ENCODE results near the gene LARGE1. TPM values are rescaled to one million over a fixed set of nuclear protein-coding genes. Genes with fewer than 3 reads are reported as not detected.

LARGE1 gene
- total and polyA plus RNA-seq, 2 donors (not counting 1 experiment from before 2014, with no cell fraction given) = 14.1 to 19.2 TPM

- H3K27ac ChIP-seq (ENCODE audit: insufficient read depth, low read length) = no peak overlapping the region
- H3K4me2 ChIP-seq (ENCODE audit: extremely low read depth, insufficient read depth, low read length) = no peak overlapping the region
- no peaks in the 10 kb centered on the region for H3K79me2 ChIP-seq (ENCODE audit: control insufficient read depth, insufficient read depth, low read length)
- H3K27me3 ChIP-seq (ENCODE audit: control insufficient read depth, insufficient read depth, low read length) = no peaks in the 10 kb centered on the region
- DNase-seq (ENCODE audit: low read depth in 2 of 2) = no peak
- no peaks in the 10 kb centered on the region for H3K9me3 ChIP-seq (ENCODE audit: control insufficient read depth, insufficient read depth, low read depth, low read length)
- H3K9ac ChIP-seq (ENCODE audit: insufficient read depth, low read length) = no peak overlapping the region
- H3K4me1 ChIP-seq (ENCODE audit: control insufficient read depth, extremely low read depth, insufficient read depth, low read length) = no peaks in the 10 kb centered on the region
- TF ChIP-seq, protein P1, sequence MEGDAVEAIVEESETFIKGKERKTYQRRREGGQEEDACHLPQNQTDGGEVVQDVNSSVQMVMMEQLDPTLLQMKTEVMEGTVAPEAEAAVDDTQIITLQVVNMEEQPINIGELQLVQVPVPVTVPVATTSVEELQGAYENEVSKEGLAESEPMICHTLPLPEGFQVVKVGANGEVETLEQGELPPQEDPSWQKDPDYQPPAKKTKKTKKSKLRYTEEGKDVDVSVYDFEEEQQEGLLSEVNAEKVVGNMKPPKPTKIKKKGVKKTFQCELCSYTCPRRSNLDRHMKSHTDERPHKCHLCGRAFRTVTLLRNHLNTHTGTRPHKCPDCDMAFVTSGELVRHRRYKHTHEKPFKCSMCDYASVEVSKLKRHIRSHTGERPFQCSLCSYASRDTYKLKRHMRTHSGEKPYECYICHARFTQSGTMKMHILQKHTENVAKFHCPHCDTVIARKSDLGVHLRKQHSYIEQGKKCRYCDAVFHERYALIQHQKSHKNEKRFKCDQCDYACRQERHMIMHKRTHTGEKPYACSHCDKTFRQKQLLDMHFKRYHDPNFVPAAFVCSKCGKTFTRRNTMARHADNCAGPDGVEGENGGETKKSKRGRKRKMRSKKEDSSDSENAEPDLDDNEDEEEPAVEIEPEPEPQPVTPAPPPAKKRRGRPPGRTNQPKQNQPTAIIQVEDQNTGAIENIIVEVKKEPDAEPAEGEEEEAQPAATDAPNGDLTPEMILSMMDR (conservative IDR thresholded peaks at IDR 0.05 in 1 of 2, IDR thresholded peaks at IDR 0.05 in 1 of 2; ENCODE audit: low read depth in 1 of 2, low read length in 2 of 2) = no peak
- no peak for TF ChIP-seq EZH2 (IDR thresholded peaks at IDR 0.05; ENCODE audit: low read length, missing control alignments)
- H4K20me1 ChIP-seq (ENCODE audit: control insufficient read depth, extremely low read depth, insufficient read depth, low read length) = no peaks in the 10 kb centered on the region
- no peak overlapping the region for H3K4me3 ChIP-seq (replicated peaks in 1 of 4; ENCODE audit: control extremely low read depth in 1 of 4, insufficient read depth in 1 of 4, low read depth in 3 of 4, low read length in 4 of 4)
- no peak overlapping the region for H2AFZ ChIP-seq (ENCODE audit: low read length)
- H3K36me3 ChIP-seq (ENCODE audit: control insufficient read depth, insufficient read depth, low read length) = no peaks in the 10 kb centered on the region
These were observed 143.8 kb downstream of the LARGE1 start for GRCh38 chr22:33776491-33776890.

DNA sequence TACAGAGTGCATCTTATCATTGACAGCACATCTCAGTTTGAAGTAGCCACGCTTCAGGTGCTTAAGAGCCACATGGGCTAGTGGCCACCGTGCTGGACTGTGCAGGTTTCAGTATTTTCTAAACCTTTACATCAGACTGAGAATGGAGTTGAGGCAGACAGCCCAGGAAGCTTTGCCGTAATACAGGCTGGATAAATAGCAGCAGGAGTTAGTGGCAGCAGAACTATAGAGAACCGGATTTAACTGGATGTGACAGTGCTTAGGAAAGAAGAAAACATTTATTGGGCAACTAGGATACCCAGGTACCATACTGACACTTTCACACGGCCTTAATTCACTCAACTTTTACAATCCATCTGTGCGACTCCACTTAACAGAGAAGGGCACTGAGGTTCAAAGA, 145.5 kb downstream of the LARGE1 start:
- Histone ChIP-seq H3K27ac (ENCODE audit: insufficient read depth, low read length) (no peak overlapping the region), H2AFZ (ENCODE audit: low read length) (no peak overlapping the region), H3K36me3 (ENCODE audit: control insufficient read depth, insufficient read depth, low read length) (no peaks in the 10 kb centered on the region), H4K20me1 (ENCODE audit: control insufficient read depth, extremely low read depth, insufficient read depth, low read length) (no peaks in the 10 kb centered on the region), H3K9me3 (ENCODE audit: control insufficient read depth, insufficient read depth, low read depth, low read length) (no peaks in the 10 kb centered on the region), H3K27me3 (ENCODE audit: control insufficient read depth, insufficient read depth, low read length) (no peaks in the 10 kb centered on the region), H3K4me2 (ENCODE audit: extremely low read depth, insufficient read depth, low read length) (no peak overlapping the region), H3K9ac (ENCODE audit: insufficient read depth, low read length) (no peak overlapping the region), H3K79me2 (ENCODE audit: control insufficient read depth, insufficient read depth, low read length) (no peaks in the 10 kb centered on the region), H3K4me3 (replicated peaks in 1 of 4; ENCODE audit: control extremely low read depth in 1 of 4, insufficient read depth in 1 of 4, low read depth in 3 of 4, low read length in 4 of 4) (no peak overlapping the region), H3K4me1 (ENCODE audit: control insufficient read depth, extremely low read depth, insufficient read depth, low read length) (no peaks in the 10 kb centered on the region)
- DNase-seq (ENCODE audit: low read depth in 2 of 2) = no peak
- no peak for TF ChIP-seq EZH2 (IDR thresholded peaks at IDR 0.05; ENCODE audit: low read length, missing control alignments)
- TF ChIP-seq, protein P1 (conservative IDR thresholded peaks at IDR 0.05 in 1 of 2, IDR thresholded peaks at IDR 0.05 in 1 of 2; ENCODE audit: low read depth in 1 of 2, low read length in 2 of 2) = no peak

- H3K36me3 ChIP-seq (ENCODE audit: control insufficient read depth, insufficient read depth, low read length) = no peaks in the 10 kb centered on the region
- no peak for DNase-seq (ENCODE audit: low read depth in 2 of 2)
- H3K9ac ChIP-seq (ENCODE audit: insufficient read depth, low read length) = no peak overlapping the region
- H3K27me3 ChIP-seq (ENCODE audit: control insufficient read depth, insufficient read depth, low read length) = no peaks in the 10 kb centered on the region
- no peak overlapping the region for H3K4me2 ChIP-seq (ENCODE audit: extremely low read depth, insufficient read depth, low read length)
- H3K79me2 ChIP-seq (ENCODE audit: control insufficient read depth, insufficient read depth, low read length) = no peaks in the 10 kb centered on the region
- H3K27ac ChIP-seq (ENCODE audit: insufficient read depth, low read length) = no peak overlapping the region
- H4K20me1 ChIP-seq (ENCODE audit: control insufficient read depth, extremely low read depth, insufficient read depth, low read length) = no peaks in the 10 kb centered on the region
- H3K4me3 ChIP-seq (replicated peaks in 1 of 4; ENCODE audit: control extremely low read depth in 1 of 4, insufficient read depth in 1 of 4, low read depth in 3 of 4, low read length in 4 of 4) = no peak overlapping the region
- no peaks in the 10 kb centered on the region for H3K4me1 ChIP-seq (ENCODE audit: control insufficient read depth, extremely low read depth, insufficient read depth, low read length)
- no peaks in the 10 kb centered on the region for H3K9me3 ChIP-seq (ENCODE audit: control insufficient read depth, insufficient read depth, low read depth, low read length)
- TF ChIP-seq, protein P1 (conservative IDR thresholded peaks at IDR 0.05 in 1 of 2, IDR thresholded peaks at IDR 0.05 in 1 of 2; ENCODE audit: low read depth in 1 of 2, low read length in 2 of 2) = no peak
- TF ChIP-seq EZH2 (IDR thresholded peaks at IDR 0.05; ENCODE audit: low read length, missing control alignments) = no peak
- H2AFZ ChIP-seq (ENCODE audit: low read length) = no peak overlapping the region
These were observed 147.5 kb downstream of the LARGE1 start for GRCh38 chr22:33772745-33773144.

Measured in fibroblast of lung (primary cell).